Measurements from ENCODE around the gene PRKAR1B. TPM values are rescaled to one million over a fixed set of nuclear protein-coding genes. Genes with fewer than 3 reads are reported as not detected.

The PRKAR1B gene
- total RNA-seq, 1 experiment from 2014 or later = 43.3 TPM

DNA sequence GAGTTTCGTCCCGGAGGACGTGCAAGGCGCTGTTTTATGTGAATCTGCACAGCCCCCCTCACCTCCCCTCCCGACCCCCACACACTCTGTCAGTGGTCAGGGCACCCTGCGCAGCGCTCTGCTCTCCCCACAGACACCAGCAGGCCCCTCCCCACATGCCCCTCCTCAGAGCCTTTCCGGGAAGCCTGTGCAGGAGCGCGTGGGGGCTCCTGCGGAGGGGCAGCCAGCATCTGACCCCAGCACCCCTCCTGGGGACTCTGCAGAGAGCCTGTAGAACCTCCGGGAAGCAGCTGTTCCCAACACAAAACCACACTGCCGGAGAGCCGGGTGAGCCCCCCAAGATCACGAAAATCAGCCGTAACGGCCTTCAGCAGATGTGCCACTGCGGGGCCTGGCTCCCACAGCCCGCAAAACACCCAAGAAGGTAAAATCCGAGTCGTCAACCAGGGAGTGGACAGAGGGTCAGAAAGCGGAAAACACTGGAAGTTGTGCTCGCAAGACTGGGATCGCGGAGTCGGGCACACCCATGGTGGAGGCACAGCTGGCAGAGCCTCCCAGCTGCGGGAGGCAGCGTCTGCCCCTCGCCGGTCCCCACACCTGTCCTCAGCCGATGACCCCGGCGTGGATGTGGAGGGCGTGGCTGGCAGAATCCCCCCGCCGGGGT is 153.7 kb downstream of the PRKAR1B start:
- no peak overlapping the region for H3K27ac ChIP-seq (ENCODE audit: insufficient read length, low read depth, low read length)
- no peaks in the 10 kb centered on the region; the same call in 1 of the 2 replicates for H3K4me1 ChIP-seq (ENCODE audit: insufficient read depth, low read length)
- H3K23ac ChIP-seq (ENCODE audit: insufficient read length, low read depth, low read length) = no peak overlapping the region
- H2BK12ac ChIP-seq (ENCODE audit: insufficient read length, low read depth, low read length) = no peak overlapping the region
- Mint-ChIP-seq H3K36me3 (ENCODE audit: insufficient read depth in 1 of 3, low read depth in 3 of 3) (peaks cover 21 to 31% (median 23%) of the 10 kb centered on the region in 3 experiments), H3K27ac (peak overlapping the region in 1 of 3 experiments; percentile 81; a peak in 3 of 7 replicates), H3K4me3 (peak overlapping the region in 1 of 2 experiments; percentile 35; a peak in 2 of 5 replicates), H3K4me1 (peaks cover 11 to 22% of the 10 kb centered on the region in 2 experiments), H3K9me3 (peaks cover 0 to 5% of the 10 kb centered on the region in 2 experiments; a peak in 1 of 5 replicates), H3K27me3 (ENCODE audit: low read depth) (peaks cover 2% of the 10 kb centered on the region)
- no peaks in the 10 kb centered on the region for H4K20me1 ChIP-seq (ENCODE audit: control insufficient read depth, insufficient read depth, insufficient read length)
- no peaks in the 10 kb centered on the region for H3K79me2 ChIP-seq (ENCODE audit: insufficient read depth, low read length)
- H3K23me2 ChIP-seq (ENCODE audit: insufficient read length, low read depth, low read length, poor library complexity, severe bottlenecking) = no peaks in the 10 kb centered on the region
- H3K9me3 ChIP-seq (ENCODE audit: control insufficient read depth, low read depth, low read length) = no peaks in the 10 kb centered on the region
- H2BK120ac ChIP-seq (ENCODE audit: low read depth, low read length, poor library complexity, severe bottlenecking) = no peak overlapping the region
- H2BK5ac ChIP-seq (ENCODE audit: insufficient read length, low read length) = no peak overlapping the region
- H4K91ac ChIP-seq (ENCODE audit: insufficient read length, low read depth, low read length) = no peak overlapping the region
- no peak for DNase-seq
- no peak overlapping the region for H2BK20ac ChIP-seq (ENCODE audit: low read depth, low read length, poor library complexity, severe bottlenecking)
- H3K4ac ChIP-seq (ENCODE audit: low read depth, low read length) = no peak overlapping the region
- no peak overlapping the region for H4K5ac ChIP-seq (ENCODE audit: insufficient read length, low read depth, low read length)
- H2AFZ ChIP-seq (ENCODE audit: low read length) = no peak overlapping the region
- H2BK15ac ChIP-seq (ENCODE audit: low read depth, low read length) = no peak overlapping the region
- H3K18ac ChIP-seq (ENCODE audit: insufficient read length, low read depth, low read length) = no peak overlapping the region
- H3K79me1 ChIP-seq (ENCODE audit: insufficient read depth, low read depth, low read length, poor library complexity, severe bottlenecking) = no peaks in the 10 kb centered on the region
- peak overlapping the region; percentile 17; the same call in 1 of the 2 replicates for H3K14ac ChIP-seq (ENCODE audit: insufficient read depth, low read length)
- H3K56ac ChIP-seq (ENCODE audit: insufficient read length, low read depth, low read length) = no peak overlapping the region
- no peaks in the 10 kb centered on the region for H3K27me3 ChIP-seq (ENCODE audit: insufficient read depth, low read length)
- H2AK5ac ChIP-seq (ENCODE audit: insufficient read length, low read length) = no peak overlapping the region
- TF ChIP-seq, protein P1, sequence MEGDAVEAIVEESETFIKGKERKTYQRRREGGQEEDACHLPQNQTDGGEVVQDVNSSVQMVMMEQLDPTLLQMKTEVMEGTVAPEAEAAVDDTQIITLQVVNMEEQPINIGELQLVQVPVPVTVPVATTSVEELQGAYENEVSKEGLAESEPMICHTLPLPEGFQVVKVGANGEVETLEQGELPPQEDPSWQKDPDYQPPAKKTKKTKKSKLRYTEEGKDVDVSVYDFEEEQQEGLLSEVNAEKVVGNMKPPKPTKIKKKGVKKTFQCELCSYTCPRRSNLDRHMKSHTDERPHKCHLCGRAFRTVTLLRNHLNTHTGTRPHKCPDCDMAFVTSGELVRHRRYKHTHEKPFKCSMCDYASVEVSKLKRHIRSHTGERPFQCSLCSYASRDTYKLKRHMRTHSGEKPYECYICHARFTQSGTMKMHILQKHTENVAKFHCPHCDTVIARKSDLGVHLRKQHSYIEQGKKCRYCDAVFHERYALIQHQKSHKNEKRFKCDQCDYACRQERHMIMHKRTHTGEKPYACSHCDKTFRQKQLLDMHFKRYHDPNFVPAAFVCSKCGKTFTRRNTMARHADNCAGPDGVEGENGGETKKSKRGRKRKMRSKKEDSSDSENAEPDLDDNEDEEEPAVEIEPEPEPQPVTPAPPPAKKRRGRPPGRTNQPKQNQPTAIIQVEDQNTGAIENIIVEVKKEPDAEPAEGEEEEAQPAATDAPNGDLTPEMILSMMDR (conservative IDR thresholded peaks at IDR 0.05) = no peak
- no peak overlapping the region for H3K4me2 ChIP-seq (ENCODE audit: insufficient read depth, insufficient read length, low read length)
- no peak overlapping the region for H4K8ac ChIP-seq (replicated peaks; ENCODE audit: insufficient read length, low read depth, low read length)
- no CpG with 5 or more reads among the region's 36 CpGs for WGBS (ENCODE audit: extremely low coverage, insufficient read length, low lambda C conversion rate)
- H3K9ac ChIP-seq (ENCODE audit: extremely low read depth, insufficient read length, low read length) = no peak overlapping the region
- no peak overlapping the region for H3T11ph ChIP-seq (ENCODE audit: low read length)
